Fibroblast of villous mesenchyme (primary cell): ENCODE data around the gene RHOH. TPM values are rescaled to one million over a fixed set of nuclear protein-coding genes. Genes with fewer than 3 reads are reported as not detected.
A peak's percentile ranks its signal among the peaks of the same experiment; 100 is the strongest.
"Not testable (repeated sequence)": the region's sequence is repeated elsewhere in the genome, so short reads cannot be mapped to it uniquely, and the experiment has no call there.

Experiments
- DNase-seq: peaks from one replicate; pipeline ENCODE4 v3.0.0-alpha.2; 2010; ENCODE audit warnings: low read depth
- H3K4me3 ChIP-seq: 2 replicates; pipeline ENCODE4 v1.5.1; 2011; ENCODE audit warnings: low read depth, mild to moderate bottlenecking, low read length
- total RNA-seq: library from RNA; depleted of rRNA; stranded (reverse); fragments of >200 nt; gene quantifications from 2 replicates; pipeline ENCODE4 v1.2.3, GENCODE V29; 2012
- TF ChIP-seq, protein P1 (sequence below): IDR thresholded peaks from 2 replicates; pipeline ENCODE4 v1.5.1; 2012; ENCODE audit warnings: low read depth, mild to moderate bottlenecking, low read length; ENCODE audit not compliant: insufficient read depth

RHOH gene
- total RNA-seq, 1 donor, result not detected

DNA sequence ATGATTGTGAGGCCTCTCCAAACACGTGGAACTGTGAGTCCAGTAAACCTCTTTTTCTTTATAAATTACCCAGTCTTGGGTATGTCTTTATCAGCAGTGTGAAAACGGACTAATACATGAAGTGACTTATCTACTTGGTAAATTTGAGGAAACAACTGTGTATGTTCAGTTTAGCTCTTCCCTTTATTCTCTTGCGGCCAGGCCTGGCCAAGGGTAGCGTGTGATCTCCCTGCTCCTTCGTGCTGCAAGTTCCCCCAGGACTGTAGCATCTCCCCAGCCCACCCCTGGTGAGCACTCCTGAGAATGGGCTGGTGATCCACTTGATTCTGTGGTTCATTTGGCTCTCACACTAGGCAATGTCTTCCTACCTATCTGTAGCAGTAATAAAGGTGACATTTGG lies 85.1 kb downstream of the RHOH start:
- TF ChIP-seq, protein P1, sequence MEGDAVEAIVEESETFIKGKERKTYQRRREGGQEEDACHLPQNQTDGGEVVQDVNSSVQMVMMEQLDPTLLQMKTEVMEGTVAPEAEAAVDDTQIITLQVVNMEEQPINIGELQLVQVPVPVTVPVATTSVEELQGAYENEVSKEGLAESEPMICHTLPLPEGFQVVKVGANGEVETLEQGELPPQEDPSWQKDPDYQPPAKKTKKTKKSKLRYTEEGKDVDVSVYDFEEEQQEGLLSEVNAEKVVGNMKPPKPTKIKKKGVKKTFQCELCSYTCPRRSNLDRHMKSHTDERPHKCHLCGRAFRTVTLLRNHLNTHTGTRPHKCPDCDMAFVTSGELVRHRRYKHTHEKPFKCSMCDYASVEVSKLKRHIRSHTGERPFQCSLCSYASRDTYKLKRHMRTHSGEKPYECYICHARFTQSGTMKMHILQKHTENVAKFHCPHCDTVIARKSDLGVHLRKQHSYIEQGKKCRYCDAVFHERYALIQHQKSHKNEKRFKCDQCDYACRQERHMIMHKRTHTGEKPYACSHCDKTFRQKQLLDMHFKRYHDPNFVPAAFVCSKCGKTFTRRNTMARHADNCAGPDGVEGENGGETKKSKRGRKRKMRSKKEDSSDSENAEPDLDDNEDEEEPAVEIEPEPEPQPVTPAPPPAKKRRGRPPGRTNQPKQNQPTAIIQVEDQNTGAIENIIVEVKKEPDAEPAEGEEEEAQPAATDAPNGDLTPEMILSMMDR, result no peak
- no peak for DNase-seq
- H3K4me3 ChIP-seq, result no peak overlapping the region

DNA sequence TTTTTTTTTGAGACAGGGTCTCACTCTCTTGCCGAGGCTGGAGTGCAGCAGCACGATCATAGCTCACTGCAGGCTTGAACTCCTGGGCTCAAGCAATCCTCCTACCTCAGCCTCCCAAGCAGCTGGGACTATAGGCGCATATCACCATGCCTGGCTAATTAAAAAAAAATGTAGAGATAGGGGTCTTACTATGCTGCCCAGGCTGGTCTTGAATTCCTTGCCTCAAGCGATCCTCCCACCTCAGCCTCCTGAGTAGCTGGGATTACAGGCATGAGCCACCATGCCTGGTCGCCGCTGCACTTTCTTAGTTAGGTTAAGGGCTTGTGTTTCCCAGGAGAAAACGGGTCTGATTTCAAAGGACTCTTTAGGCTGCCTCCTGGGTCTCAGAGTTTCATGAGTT lies 86.0 kb downstream of the RHOH start:
- DNase-seq, result not testable (repeated sequence)

DNA sequence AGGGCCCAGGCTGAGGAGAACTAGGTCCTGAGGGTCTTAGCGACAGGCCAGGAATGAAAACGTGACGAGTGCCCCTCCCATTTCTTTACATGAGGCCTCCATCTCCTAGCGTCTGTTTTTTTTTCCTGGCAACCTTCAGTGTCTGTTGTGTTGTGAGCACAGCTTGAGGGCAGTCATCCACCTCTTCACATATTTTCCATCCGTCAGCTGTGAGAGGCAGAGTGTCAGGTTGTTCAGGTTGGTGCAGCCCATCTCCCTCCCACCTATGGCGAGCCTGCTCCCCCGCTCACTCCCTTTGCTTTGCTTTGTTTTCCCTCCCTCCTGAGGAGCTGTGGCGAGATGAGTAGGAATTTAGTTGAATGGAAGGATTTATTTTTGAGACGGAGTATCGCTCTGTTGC lies 86.6 kb downstream of the RHOH start:
- DNase-seq, result no peak
- TF ChIP-seq, protein P1, result no peak
- no peak overlapping the region for H3K4me3 ChIP-seq

More for the DNA sequence above, 86.0 kb downstream of the RHOH start:
- not testable (repeated sequence) for H3K4me3 ChIP-seq

DNA sequence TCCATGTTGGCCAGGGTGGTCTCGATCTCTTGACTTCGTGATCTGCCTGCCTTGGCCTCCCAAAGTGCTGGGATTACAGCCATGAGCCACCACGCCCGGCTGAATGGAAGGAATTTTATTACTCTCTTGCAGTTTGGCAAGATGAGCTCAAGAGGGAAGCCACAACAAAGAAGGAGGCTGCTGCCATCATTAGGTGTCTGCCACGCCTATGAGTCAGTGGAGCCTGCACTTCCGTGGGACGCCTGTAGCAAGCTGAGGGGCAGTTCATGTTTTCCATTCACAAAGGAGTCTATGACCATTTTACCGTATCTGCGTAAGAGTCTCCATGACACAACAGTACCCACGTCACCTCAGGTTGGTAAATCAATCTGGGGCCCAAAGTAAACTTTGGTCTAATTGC lies 87.1 kb downstream of the RHOH start:
- TF ChIP-seq, protein P1, result no peak
- H3K4me3 ChIP-seq, result no peak overlapping the region
- no peak for DNase-seq

DNA sequence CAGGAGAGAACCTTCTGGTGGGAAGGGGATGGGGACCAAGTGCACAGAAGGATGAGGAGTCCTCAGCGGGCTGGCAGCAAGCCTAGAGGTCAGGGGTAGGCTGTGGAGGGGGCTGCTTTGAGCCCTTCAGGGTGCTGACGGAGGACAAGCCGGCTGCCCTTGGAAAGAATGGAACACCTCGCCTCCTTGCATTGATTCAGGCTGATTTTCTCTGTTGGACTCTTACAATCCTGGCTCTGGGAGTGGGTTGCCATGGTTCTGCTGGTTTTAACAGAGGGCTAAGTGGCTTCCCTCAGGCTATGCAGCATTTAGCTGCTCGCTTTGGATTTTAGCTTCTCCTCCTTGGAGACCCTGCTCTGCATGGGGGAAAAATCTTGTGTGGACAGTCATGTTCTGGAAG lies 88.9 kb downstream of the RHOH start:
- TF ChIP-seq, protein P1, result no peak
- no peak for DNase-seq
- H3K4me3 ChIP-seq, result no peak overlapping the region

DNA sequence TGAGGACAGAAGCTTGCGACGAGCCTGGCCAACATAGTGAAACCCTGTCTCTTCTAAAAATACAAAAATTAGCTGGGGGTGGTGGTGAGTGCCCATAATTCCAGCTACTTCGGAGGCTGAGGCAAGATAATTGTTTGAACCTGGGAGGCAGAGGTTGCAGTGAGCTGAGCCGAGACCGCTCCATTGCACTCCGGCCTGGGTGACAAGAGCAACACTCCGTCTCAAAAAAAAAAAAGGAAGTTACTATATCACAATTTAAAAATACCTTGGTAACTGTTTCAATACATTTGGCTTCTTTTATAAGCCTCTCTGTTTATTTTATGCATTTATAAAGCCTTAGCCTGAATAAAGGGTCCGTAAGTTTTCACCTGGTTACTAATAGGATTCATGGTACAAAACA lies 91.7 kb downstream of the RHOH start:
- TF ChIP-seq, protein P1, result no peak
- no peak for DNase-seq

DNA sequence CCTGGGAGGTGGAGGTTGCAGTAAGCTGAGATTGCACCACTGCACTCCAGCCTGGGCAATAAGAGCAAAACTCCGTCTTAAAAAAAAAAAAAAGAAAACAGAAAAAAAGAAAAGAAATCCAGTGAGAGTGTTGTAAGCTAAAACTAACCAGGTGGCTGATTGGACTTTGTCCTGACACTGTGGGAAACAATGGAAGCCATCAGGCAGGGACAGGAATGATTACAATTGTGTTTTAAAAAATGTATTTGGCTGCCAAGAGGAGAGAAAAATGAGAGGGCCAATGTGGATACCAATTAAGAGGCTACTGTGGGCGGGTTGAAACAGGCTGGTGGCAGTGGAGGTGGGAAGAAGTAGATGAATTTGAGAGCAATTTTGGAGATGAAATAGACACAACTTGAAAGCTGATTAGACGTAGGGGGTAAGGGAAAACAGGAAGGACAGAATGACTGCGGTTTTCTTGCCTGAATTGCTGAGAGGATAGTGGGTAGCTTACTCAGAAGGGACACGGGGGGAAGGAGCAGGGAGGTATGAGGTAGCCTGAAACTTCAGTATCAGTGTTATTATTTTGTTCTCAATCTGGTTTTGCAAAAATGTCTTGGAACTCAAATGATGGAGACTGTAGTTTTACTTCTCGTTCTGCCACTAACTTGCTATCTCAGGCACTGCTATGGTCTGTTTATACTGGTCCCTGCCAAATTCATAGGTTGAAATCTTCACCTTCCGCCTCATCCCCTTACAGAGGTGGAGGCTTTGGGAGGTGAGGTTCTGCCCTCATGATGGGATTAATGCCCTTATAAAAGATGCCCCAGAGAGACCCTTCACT lies 92.7 kb downstream of the RHOH start:
- TF ChIP-seq, protein P1, result no peak
- no peak for DNase-seq
- no peak overlapping the region for H3K4me3 ChIP-seq

More for the DNA sequence above, 91.7 kb downstream of the RHOH start:
- H3K4me3 ChIP-seq, result no peak overlapping the region

DNA sequence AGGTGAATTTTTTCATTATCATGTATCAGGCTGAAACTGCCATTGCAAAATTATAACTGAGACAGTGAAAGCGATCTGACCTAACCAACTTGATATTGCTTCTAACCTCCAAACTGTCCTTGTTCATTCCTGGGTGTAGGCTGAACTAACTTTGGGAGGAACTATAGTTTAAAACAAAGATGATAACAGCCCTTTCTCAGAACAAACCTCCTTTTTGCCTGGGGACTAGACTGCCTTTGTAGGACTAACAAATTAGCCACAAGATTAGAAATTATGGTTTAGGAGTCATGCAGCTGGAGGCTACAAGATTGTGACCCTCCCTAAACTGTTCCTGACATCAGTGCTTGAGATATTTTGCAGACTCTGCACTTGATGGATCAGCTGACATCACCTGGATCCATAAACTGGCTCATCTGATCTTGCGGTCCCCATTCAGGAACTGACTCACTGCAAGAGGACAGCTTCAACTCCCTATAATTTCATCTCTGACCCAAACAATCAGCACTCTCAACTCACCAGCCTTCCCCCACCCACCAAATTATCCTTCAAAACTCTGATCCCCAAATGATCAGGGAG lies 93.9 kb downstream of the RHOH start:
- DNase-seq, result peak; percentile 73
- H3K4me3 ChIP-seq, result not testable (repeated sequence)
